Kidney epithelial cell (primary cell): ENCODE results near the gene CHI3L1. TPM values are rescaled to one million over a fixed set of nuclear protein-coding genes. Genes with fewer than 3 reads are reported as not detected.
A peak's percentile ranks its signal among the peaks of the same experiment; 100 is the strongest.

Experiments used
- DNase-seq: peaks from one replicate; pipeline ENCODE4 v3.0.0-alpha.2; 2010; ENCODE audit warnings: low read depth
- H3K27me3 ChIP-seq: 2 replicates; pipeline ENCODE4 v1.6.0; 2011; ENCODE audit warnings: low read length; ENCODE audit not compliant: control insufficient read depth, insufficient read depth
- H3K36me3 ChIP-seq: 2 replicates; pipeline ENCODE4 v1.5.1; 2011; ENCODE audit warnings: low read length; ENCODE audit not compliant: control insufficient read depth, insufficient read depth
- H3K4me3 ChIP-seq: 2 replicates; pipeline ENCODE4 v1.5.1; 2011; ENCODE audit warnings: low read depth, mild to moderate bottlenecking, control low read depth, low read length
- total RNA-seq: library from RNA; depleted of rRNA; stranded (reverse); fragments of >200 nt; gene quantifications from 2 replicates; pipeline ENCODE4 v1.2.3, GENCODE V29; 2015
- TF ChIP-seq, protein P1 (sequence below): IDR thresholded peaks from 2 replicates; pipeline ENCODE4 v1.5.1; 2011; ENCODE audit warnings: mild to moderate bottlenecking, moderate library complexity, low read length, control low read depth, inconsistent platforms; ENCODE audit not compliant: insufficient read depth, poor library complexity, severe bottlenecking

Gene CHI3L1
- total RNA-seq, 1 donor from 2014 or later: 1.5 TPM

DNA sequence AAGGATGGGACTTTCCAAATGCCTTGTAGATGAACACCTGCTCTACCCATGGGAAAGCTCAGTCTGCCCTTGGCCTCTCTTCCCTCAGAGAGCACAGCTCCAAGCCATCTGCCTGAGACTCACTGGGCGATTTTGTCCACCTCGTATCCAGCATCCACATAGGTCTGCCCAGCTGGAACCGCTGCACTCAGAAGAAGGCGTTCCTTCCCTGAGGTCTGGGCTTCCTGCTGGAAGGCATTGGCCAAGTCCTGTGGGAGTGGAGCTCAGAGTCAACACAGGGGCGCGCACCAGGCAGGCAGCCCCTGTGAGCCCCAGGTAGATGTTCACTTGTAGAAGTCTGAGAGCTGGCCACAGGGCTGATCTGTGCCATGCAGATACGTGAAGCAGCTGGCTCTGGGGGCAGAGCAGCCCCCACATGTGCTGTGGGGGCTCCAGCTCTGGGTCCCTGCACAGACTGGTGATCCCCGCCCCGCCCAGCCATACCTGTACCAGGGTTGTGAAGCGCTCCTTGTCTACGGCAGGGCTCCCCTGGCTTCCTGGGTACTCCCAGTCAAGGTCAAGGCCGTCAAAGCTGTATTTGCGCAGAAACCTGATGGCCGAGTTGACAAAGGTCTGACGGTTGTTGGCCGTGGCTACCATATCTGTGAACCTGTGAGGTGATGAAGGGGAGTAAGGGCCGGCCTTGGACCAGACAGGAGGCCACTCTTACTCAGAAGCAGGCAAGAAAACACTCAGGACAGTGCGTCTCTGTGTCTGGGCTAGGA, 36.7 kb upstream of the CHI3L1 start:
- H3K27me3 ChIP-seq: peaks cover 19% of the 10 kb centered on the region
- H3K36me3 ChIP-seq: no peaks in the 10 kb centered on the region
- TF ChIP-seq, protein P1, sequence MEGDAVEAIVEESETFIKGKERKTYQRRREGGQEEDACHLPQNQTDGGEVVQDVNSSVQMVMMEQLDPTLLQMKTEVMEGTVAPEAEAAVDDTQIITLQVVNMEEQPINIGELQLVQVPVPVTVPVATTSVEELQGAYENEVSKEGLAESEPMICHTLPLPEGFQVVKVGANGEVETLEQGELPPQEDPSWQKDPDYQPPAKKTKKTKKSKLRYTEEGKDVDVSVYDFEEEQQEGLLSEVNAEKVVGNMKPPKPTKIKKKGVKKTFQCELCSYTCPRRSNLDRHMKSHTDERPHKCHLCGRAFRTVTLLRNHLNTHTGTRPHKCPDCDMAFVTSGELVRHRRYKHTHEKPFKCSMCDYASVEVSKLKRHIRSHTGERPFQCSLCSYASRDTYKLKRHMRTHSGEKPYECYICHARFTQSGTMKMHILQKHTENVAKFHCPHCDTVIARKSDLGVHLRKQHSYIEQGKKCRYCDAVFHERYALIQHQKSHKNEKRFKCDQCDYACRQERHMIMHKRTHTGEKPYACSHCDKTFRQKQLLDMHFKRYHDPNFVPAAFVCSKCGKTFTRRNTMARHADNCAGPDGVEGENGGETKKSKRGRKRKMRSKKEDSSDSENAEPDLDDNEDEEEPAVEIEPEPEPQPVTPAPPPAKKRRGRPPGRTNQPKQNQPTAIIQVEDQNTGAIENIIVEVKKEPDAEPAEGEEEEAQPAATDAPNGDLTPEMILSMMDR: no peak
- DNase-seq: no peak
- no peak overlapping the region for H3K4me3 ChIP-seq

GRCh38 chr1:203219934-203220333, 33.4 kb upstream of the CHI3L1 start:
- H3K27me3 ChIP-seq: peaks cover 24% of the 10 kb centered on the region
- TF ChIP-seq, protein P1: no peak
- H3K36me3 ChIP-seq: no peaks in the 10 kb centered on the region
- DNase-seq: no peak
- H3K4me3 ChIP-seq: no peak overlapping the region

DNA sequence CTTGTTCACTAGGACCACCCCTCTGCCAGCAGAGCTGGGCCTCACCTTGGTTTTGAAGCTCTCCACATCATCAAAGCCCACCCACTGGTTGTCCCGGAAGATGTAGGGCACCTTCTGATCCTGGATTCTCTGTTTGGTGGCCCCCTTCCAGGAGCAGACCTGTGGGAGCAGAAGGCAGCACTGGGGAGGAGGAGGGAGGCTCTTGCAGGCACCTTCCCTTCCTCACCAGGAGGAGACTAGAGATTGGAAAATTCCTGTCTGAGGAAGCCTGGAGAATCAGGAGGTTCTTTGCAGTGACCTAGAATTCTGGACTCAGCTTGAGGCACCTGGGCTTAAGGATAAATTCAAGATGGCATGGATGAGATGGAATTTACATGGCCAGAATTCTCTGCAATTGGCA, 32.7 kb upstream of the CHI3L1 start:
- no peak overlapping the region for H3K4me3 ChIP-seq
- peaks cover 22% of the 10 kb centered on the region for H3K27me3 ChIP-seq
- TF ChIP-seq, protein P1: no peak
- DNase-seq: no peak
- no peaks in the 10 kb centered on the region for H3K36me3 ChIP-seq

DNA sequence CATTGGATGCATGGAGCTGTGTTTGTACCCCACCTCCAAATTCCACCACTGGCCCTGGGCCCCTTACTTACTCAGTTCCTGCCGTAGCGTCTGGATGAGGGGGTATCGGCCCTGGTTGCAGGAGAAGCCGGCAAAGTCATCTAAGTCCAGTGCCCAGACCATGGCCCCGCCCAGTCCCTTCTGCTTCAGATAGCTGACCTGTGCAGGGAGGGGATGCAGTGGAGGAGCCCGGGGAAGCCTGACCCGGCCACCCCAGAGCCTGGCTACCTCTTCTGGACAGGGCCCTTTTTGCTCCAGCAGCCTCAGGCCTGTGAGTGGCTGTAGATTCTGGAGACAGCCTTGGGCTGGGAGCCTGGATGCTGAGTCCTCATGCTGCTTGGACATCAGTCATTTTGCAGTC, 31.2 kb upstream of the CHI3L1 start:
- TF ChIP-seq, protein P1: no peak
- no peak for DNase-seq
- no peak overlapping the region for H3K4me3 ChIP-seq
- peaks cover 22% of the 10 kb centered on the region for H3K27me3 ChIP-seq
- no peaks in the 10 kb centered on the region for H3K36me3 ChIP-seq

DNA sequence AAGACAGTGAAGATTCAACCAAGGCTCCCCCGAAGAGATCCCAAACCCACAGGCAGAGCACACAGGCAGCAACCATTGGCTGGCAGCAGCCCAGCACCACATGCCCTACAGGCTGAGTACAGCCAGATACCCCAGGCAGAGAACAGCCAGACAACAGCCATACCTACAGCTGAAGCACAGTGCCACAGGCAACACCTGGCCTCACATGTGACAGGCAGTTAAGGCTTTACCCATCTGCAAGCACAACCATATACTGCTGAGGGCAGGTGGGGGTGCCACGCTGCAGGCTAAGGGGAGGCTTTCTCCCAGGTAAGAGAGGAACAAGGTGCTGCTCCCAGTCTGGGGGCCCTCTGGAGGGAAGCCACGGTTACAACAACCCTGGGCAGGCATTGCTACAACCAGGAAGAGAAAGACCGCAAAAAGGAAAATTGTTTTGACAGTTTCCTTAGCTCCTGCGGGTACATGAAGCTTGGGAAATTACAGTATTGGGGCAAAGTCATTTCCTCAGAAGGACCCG, 30.7 kb upstream of the CHI3L1 start:
- DNase-seq: no peak
- Histone ChIP-seq H3K27me3 (peaks cover 20% of the 10 kb centered on the region), H3K4me3 (no peak overlapping the region), H3K36me3 (no peaks in the 10 kb centered on the region)
- TF ChIP-seq, protein P1: peak; percentile 44
